IMR-90 (cell line): Measurements from ENCODE around the gene SUN1.

Experiments
- BHLHE40 ChIP-seq: fragments of 150-350 bp; IDR thresholded peaks from 2 replicates; pipeline ENCODE4 v1.6.1; 2016; ENCODE audit warnings: mild to moderate bottlenecking, low read depth, low read length
- CEBPB ChIP-seq: IDR thresholded peaks from 2 replicates; pipeline ENCODE4 v1.6.1; 2012; ENCODE audit warnings: low read depth, low read length, improper control_type of control experiment
- FOS ChIP-seq: fragments of 150-350 bp; IDR thresholded peaks from 2 replicates; pipeline ENCODE4 v1.6.1; 2016; ENCODE audit warnings: low read depth, low read length
- MAFK ChIP-seq: IDR thresholded peaks from 2 replicates; pipeline ENCODE4 v1.6.1; 2012; ENCODE audit warnings: low read depth, low read length, improper control_type of control experiment
- MAZ ChIP-seq: IDR thresholded peaks from 2 replicates; pipeline ENCODE4 v1.6.1; 2012; ENCODE audit warnings: low read depth, mild to moderate bottlenecking, low read length, improper control_type of control experiment, moderate library complexity, borderline replicate concordance
- POLR2A ChIP-seq: IDR thresholded peaks from 2 replicates; pipeline ENCODE4 v1.6.1; 2012; ENCODE audit warnings: mild to moderate bottlenecking, low read depth, low read length
- SMC3 ChIP-seq: fragments of 150-350 bp; IDR thresholded peaks from 2 replicates; pipeline ENCODE4 v1.6.1; 2016; ENCODE audit warnings: low read depth, mild to moderate bottlenecking, antibody characterized with exemption, low read length, moderate library complexity
- TF ChIP-seq, protein P1 (sequence below): conservative IDR thresholded peaks from 2 replicates; pipeline ENCODE4 v1.5.1; 2012; ENCODE audit warnings: mild to moderate bottlenecking, low read depth, low read length, improper control_type of control experiment
- TF ChIP-seq, protein P2 (sequence below): fragments of 150-350 bp; IDR thresholded peaks from 2 replicates; pipeline ENCODE4 v1.6.1; 2017; ENCODE audit warnings: mild to moderate bottlenecking, antibody characterized with exemption, low read length, low read depth

DNA sequence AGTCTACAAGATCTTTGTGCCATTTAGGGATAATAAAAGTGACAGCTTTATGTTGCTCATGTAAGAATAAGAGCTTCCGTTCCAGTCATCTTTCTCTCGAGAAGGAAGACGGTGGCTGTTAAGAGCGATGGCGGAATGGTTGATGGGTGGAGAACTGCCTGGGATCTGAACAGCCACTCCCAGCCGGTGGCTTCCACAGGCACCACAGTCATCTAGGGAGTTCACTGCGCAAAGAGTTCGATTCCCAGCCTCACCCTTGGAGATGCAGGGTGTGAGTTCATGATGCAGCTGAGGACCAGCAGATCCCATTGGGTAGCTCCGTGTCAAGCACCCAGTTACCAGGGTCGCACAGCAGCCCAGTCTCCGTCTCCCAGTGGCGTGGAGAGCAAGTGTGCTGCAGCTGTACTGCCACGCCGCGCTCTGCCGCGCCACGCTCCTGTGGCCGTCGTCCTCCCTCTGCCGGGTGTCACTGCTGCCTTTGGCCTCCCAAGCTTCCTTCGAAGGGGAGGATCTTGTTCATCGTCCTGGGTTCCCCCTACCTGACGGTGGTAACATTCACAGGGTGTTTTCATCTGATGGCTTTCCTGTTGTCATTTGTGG lies 7.8 kb downstream of the SUN1 start:
- TF ChIP-seq, protein P1, sequence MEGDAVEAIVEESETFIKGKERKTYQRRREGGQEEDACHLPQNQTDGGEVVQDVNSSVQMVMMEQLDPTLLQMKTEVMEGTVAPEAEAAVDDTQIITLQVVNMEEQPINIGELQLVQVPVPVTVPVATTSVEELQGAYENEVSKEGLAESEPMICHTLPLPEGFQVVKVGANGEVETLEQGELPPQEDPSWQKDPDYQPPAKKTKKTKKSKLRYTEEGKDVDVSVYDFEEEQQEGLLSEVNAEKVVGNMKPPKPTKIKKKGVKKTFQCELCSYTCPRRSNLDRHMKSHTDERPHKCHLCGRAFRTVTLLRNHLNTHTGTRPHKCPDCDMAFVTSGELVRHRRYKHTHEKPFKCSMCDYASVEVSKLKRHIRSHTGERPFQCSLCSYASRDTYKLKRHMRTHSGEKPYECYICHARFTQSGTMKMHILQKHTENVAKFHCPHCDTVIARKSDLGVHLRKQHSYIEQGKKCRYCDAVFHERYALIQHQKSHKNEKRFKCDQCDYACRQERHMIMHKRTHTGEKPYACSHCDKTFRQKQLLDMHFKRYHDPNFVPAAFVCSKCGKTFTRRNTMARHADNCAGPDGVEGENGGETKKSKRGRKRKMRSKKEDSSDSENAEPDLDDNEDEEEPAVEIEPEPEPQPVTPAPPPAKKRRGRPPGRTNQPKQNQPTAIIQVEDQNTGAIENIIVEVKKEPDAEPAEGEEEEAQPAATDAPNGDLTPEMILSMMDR, result no peak
- TF ChIP-seq BHLHE40 (no peak), POLR2A (no peak), MAFK (no peak), MAZ (no peak), CEBPB (no peak), FOS (no peak), SMC3 (no peak)
- TF ChIP-seq, protein P2, sequence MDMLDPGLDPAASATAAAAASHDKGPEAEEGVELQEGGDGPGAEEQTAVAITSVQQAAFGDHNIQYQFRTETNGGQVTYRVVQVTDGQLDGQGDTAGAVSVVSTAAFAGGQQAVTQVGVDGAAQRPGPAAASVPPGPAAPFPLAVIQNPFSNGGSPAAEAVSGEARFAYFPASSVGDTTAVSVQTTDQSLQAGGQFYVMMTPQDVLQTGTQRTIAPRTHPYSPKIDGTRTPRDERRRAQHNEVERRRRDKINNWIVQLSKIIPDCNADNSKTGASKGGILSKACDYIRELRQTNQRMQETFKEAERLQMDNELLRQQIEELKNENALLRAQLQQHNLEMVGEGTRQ, result no peak
